Stomach (tissue), 4 donors: ENCODE measurements around the gene OR13C4.

Experiments
- CTCF ChIP-seq, 7 experiments: fragments of 450-650 bp in 4 of 7; fragments of 200-600 bp in 3 of 7; sonication (generic) in 3 of 7; IDR thresholded peaks; one replicate each; pipeline ENCODE4 v1.5.1; 2016 to 2019; ENCODE audit warnings: antibody characterized with exemption in 7 of 7, control low read depth in 2 of 7, mild to moderate bottlenecking in 1 of 7
- POLR2AphosphoS5 ChIP-seq, 3 donors: sonication (generic); formaldehyde crosslinking; IDR thresholded peaks; one replicate each; pipeline ENCODE4 v1.6.1; 2016; ENCODE audit warnings: antibody characterized with exemption in 3 of 3

- TF ChIP-seq POLR2AphosphoS5 (IDR thresholded peaks at IDR 0.05) (no peak), CTCF (IDR thresholded peaks at IDR 0.05) (no peak)
Measured at GRCh38 chr9:104482921-104483570, 44.0 kb downstream of the OR13C4 start.
